Bronchial epithelial cell (primary cell): ENCODE data around the gene GPR107. TPM values are rescaled to one million over a fixed set of nuclear protein-coding genes. Genes with fewer than 3 reads are reported as not detected.

Experiments
- DNase-seq: peaks from one replicate; pipeline ENCODE4 v3.0.0-alpha.2; 2010; ENCODE audit warnings: low read depth
- FAIRE-seq: peaks from 2 replicates; lab custom pipeline; 2011; peaks lifted over from hg19 to GRCh38; lab: Jason Lieb, UNC
- H3K27me3 ChIP-seq: 2 replicates; pipeline ENCODE4 v1.5.1; 2011; ENCODE audit warnings: low read length; ENCODE audit not compliant: control insufficient read depth, insufficient read depth
- H3K36me3 ChIP-seq: 2 replicates; pipeline ENCODE4 v1.5.1; 2011; ENCODE audit warnings: low read length; ENCODE audit not compliant: control insufficient read depth, insufficient read depth
- H3K4me3 ChIP-seq: 2 replicates; pipeline ENCODE4 v1.5.1; 2011; ENCODE audit warnings: mild to moderate bottlenecking, low read depth, low read length, control low read depth
- CTCF ChIP-seq: IDR thresholded peaks from 2 replicates; pipeline ENCODE4 v1.5.1; 2011; ENCODE audit warnings: mild to moderate bottlenecking, moderate library complexity, low read length, control low read depth, inconsistent platforms; ENCODE audit not compliant: insufficient read depth, severe bottlenecking
- total RNA-seq: library from RNA; depleted of rRNA; stranded (reverse); fragments of >200 nt; gene quantifications from 2 replicates; pipeline ENCODE4 v1.2.1, GENCODE V29; 2014

GPR107 gene
- total RNA-seq, 1 donor from 2014 or later = 21.6 TPM

- Histone ChIP-seq H3K36me3 (peaks cover 11% of the 10 kb centered on the region), H3K4me3 (no peak overlapping the region), H3K27me3 (no peaks in the 10 kb centered on the region)
- TF ChIP-seq CTCF = no peak
- FAIRE-seq (no peak), DNase-seq (no peak)
Measured at GRCh38 chr9:130112538-130113151, 58.9 kb downstream of the GPR107 start.

GRCh38 chr9:130114741-130115140 lies 61.0 kb downstream of the GPR107 start:
- DNase-seq = no peak
- no peak for FAIRE-seq

GRCh38 chr9:130116346-130116745 lies 62.6 kb downstream of the GPR107 start:
- TF ChIP-seq CTCF = no peak
- FAIRE-seq = peak; percentile 87
- DNase-seq = no peak
- H3K27me3 ChIP-seq = no peaks in the 10 kb centered on the region
- H3K36me3 ChIP-seq = peaks cover 11% of the 10 kb centered on the region
- H3K4me3 ChIP-seq = no peak overlapping the region

More at GRCh38 chr9:130114741-130115140, 61.0 kb downstream of the GPR107 start:
- Histone ChIP-seq H3K4me3 (no peak overlapping the region), H3K36me3 (peaks cover 12% of the 10 kb centered on the region), H3K27me3 (no peaks in the 10 kb centered on the region)
- no peak for TF ChIP-seq CTCF

GRCh38 chr9:130117376-130117775 lies 63.7 kb downstream of the GPR107 start:
- Histone ChIP-seq H3K27me3 (no peaks in the 10 kb centered on the region), H3K4me3 (no peak overlapping the region), H3K36me3 (peaks cover 16% of the 10 kb centered on the region)
- DNase-seq (no peak), FAIRE-seq (no peak)
- TF ChIP-seq CTCF = no peak

- FAIRE-seq (peak; percentile 81), DNase-seq (peak; percentile 41)
- peaks cover 17% of the 10 kb centered on the region for H3K36me3 ChIP-seq
- TF ChIP-seq CTCF = no peak
- no peak overlapping the region for H3K4me3 ChIP-seq
- no peaks in the 10 kb centered on the region for H3K27me3 ChIP-seq
Measured at GRCh38 chr9:130117816-130118632, 64.3 kb downstream of the GPR107 start.
